ENCODE results near the gene MRC2.

DNA sequence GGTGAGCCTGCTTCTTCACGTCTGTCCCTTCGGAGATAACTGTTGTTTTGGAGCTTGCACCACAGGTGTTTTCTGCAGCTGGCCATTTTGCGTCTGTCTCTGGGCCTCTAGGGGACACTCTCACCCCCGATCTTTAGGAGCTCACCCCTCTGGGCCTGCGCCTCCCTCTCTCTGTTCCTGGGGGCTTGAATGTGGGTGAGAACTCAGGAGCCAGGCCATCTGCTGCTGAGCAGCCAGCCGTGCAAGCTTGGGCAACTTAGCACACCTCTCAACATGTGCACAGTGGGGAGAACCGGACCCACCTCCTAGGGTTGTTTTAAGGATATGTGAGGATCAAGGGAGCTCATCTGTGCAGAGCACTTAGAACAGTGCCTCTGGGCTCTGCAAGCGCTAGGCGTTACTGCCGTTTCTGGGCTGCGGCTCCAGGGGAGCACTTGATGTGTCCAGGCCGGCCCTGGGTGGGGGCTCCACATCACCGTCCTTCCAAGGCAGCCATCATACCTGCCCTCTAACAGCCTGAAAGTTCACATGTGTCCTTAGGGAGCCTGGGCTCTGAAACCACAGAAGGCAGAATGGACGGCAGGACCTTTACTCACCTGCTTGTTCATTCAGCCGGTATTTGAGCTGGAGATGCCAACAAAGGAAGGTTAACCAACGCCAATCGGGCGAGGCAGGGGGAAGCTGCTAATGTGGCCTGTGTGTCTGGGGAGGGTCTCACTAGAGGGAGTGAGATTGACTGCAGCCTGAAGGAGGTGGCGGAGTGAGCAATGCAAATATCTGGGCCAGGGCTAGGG lies 66.3 kb downstream of the MRC2 start:
- TF ChIP-seq POLR2A (IDR thresholded peaks at IDR 0.05), result no peak
- TF ChIP-seq, protein P1, sequence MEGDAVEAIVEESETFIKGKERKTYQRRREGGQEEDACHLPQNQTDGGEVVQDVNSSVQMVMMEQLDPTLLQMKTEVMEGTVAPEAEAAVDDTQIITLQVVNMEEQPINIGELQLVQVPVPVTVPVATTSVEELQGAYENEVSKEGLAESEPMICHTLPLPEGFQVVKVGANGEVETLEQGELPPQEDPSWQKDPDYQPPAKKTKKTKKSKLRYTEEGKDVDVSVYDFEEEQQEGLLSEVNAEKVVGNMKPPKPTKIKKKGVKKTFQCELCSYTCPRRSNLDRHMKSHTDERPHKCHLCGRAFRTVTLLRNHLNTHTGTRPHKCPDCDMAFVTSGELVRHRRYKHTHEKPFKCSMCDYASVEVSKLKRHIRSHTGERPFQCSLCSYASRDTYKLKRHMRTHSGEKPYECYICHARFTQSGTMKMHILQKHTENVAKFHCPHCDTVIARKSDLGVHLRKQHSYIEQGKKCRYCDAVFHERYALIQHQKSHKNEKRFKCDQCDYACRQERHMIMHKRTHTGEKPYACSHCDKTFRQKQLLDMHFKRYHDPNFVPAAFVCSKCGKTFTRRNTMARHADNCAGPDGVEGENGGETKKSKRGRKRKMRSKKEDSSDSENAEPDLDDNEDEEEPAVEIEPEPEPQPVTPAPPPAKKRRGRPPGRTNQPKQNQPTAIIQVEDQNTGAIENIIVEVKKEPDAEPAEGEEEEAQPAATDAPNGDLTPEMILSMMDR (IDR thresholded peaks at IDR 0.05), result no peak
